DOHH2 (cell line): ENCODE data around the gene NABP1.

Source experiments
- H3F3A ChIP-seq: fragments of 200-600 bp; sonication (generic), shearing (Covaris generic); 2 replicates; pipeline ENCODE4 v1.6.0; 2016; ENCODE audit warnings: antibody characterized with exemption, mild to moderate bottlenecking; ENCODE audit not compliant: control insufficient read depth, insufficient read depth
- H3K27ac ChIP-seq: fragments of 200-600 bp; sonication (generic); 2 replicates; pipeline ENCODE4 v1.5.1; 2014; ENCODE audit warnings: low read depth, mild to moderate bottlenecking, low read length, moderate library complexity
- H3K27me3 ChIP-seq: fragments of 200-600 bp; sonication (generic); 2 replicates; pipeline ENCODE4 v1.6.1; 2014; ENCODE audit warnings: mild to moderate bottlenecking, low read length, mixed read lengths; ENCODE audit not compliant: control insufficient read depth
- H3K36me3 ChIP-seq: fragments of 200-600 bp; sonication (generic); 2 replicates; pipeline ENCODE4 v1.6.1; 2014; ENCODE audit warnings: mild to moderate bottlenecking, low read length, moderate library complexity, mixed read lengths; ENCODE audit not compliant: control insufficient read depth
- H3K4me1 ChIP-seq: fragments of 200-600 bp; sonication (generic); 2 replicates; pipeline ENCODE4 v1.6.1; 2014; ENCODE audit warnings: mild to moderate bottlenecking, low read length, mixed read lengths; ENCODE audit not compliant: control insufficient read depth
- H3K4me2 ChIP-seq: fragments of 200-600 bp; sonication (generic); 2 replicates; pipeline ENCODE4 v1.6.0; 2014; ENCODE audit warnings: mild to moderate bottlenecking, low read length, moderate library complexity
- H3K4me3 ChIP-seq: fragments of 200-600 bp; sonication (generic); 2 replicates; pipeline ENCODE4 v1.5.1; 2014; ENCODE audit warnings: mild to moderate bottlenecking, low read length, mixed read lengths
- H3K79me2 ChIP-seq: fragments of 200-600 bp; sonication (generic); 2 replicates; pipeline ENCODE4 v1.6.1; 2014; ENCODE audit warnings: mild to moderate bottlenecking, low read length, mixed read lengths; ENCODE audit not compliant: control insufficient read depth
- H3K9me2 ChIP-seq: fragments of 200-600 bp; sonication (generic); replicated peaks from 2 replicates; pipeline ENCODE4 v1.6.1; 2014; ENCODE audit warnings: mild to moderate bottlenecking, low read length, mixed read lengths; ENCODE audit not compliant: control insufficient read depth
- H3K9me3 ChIP-seq: fragments of 200-600 bp; sonication (generic); 2 replicates; pipeline ENCODE4 v1.6.1; 2014; ENCODE audit warnings: antibody characterized with exemption, low read length, mixed read lengths; ENCODE audit not compliant: control insufficient read depth, insufficient read depth
- H4K20me1 ChIP-seq: fragments of 200-600 bp; sonication (generic); 2 replicates; pipeline ENCODE4 v1.6.0; 2014; ENCODE audit warnings: low read depth, mild to moderate bottlenecking, antibody characterized with exemption, low read length, moderate library complexity; ENCODE audit not compliant: control insufficient read depth, insufficient read depth
- EZH2phosphoT487 ChIP-seq: fragments of 200-600 bp; sonication (generic); IDR thresholded peaks from 2 replicates; pipeline ENCODE4 v1.6.1; 2017; ENCODE audit warnings: borderline replicate concordance, mild to moderate bottlenecking, antibody characterized with exemption, low read length, moderate library complexity, mixed read lengths
- TF ChIP-seq, protein P1 (sequence below): fragments of 200-600 bp; sonication (generic); IDR thresholded peaks from one replicate; pipeline ENCODE4 v1.5.1; 2014; ENCODE audit warnings: antibody characterized with exemption, mild to moderate bottlenecking, low read depth, low read length; ENCODE audit not compliant: poor library complexity, severe bottlenecking

The NABP1 gene

GRCh38 chr2:191719261-191719660, 41.3 kb downstream of the NABP1 start:
- Histone ChIP-seq H3K9me2 (no peaks in the 10 kb centered on the region), H3K4me2 (no peak overlapping the region), H3K79me2 (no peaks in the 10 kb centered on the region), H3K27me3 (no peaks in the 10 kb centered on the region; the same call in 1 of the 2 replicates), H3K27ac (no peak overlapping the region), H3K9me3 (no peaks in the 10 kb centered on the region), H3K36me3 (no peaks in the 10 kb centered on the region), H4K20me1 (no peaks in the 10 kb centered on the region), H3K4me3 (no peak overlapping the region), H3K4me1 (no peaks in the 10 kb centered on the region), H3F3A (no peaks in the 10 kb centered on the region)
- TF ChIP-seq, protein P1, sequence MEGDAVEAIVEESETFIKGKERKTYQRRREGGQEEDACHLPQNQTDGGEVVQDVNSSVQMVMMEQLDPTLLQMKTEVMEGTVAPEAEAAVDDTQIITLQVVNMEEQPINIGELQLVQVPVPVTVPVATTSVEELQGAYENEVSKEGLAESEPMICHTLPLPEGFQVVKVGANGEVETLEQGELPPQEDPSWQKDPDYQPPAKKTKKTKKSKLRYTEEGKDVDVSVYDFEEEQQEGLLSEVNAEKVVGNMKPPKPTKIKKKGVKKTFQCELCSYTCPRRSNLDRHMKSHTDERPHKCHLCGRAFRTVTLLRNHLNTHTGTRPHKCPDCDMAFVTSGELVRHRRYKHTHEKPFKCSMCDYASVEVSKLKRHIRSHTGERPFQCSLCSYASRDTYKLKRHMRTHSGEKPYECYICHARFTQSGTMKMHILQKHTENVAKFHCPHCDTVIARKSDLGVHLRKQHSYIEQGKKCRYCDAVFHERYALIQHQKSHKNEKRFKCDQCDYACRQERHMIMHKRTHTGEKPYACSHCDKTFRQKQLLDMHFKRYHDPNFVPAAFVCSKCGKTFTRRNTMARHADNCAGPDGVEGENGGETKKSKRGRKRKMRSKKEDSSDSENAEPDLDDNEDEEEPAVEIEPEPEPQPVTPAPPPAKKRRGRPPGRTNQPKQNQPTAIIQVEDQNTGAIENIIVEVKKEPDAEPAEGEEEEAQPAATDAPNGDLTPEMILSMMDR: no peak
- TF ChIP-seq EZH2phosphoT487: no peak

DNA sequence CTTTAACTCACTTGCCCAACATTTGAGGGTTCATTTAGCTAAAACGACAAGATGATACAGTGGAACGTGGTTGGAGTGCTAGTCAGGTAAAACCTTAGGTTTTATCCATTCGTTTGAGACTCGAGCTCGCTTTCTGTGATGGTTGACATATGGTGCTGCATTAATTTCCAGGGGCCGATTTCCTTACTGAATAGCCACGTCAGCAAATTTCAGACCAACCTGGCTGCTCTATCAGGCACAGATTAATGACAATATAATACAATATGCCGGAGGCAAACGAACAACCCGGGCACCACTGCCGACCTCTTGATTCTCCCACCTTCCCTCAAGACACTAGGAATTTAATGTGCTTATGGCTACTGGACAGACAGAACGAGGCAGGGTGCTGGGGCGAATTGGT, 42.0 kb downstream of the NABP1 start:
- Histone ChIP-seq H3K27ac (no peak overlapping the region), H3K4me2 (no peak overlapping the region), H3K36me3 (no peaks in the 10 kb centered on the region), H3F3A (no peaks in the 10 kb centered on the region), H3K4me3 (no peak overlapping the region), H3K79me2 (no peaks in the 10 kb centered on the region), H3K4me1 (no peaks in the 10 kb centered on the region), H4K20me1 (no peaks in the 10 kb centered on the region), H3K27me3 (no peaks in the 10 kb centered on the region; the same call in 1 of the 2 replicates), H3K9me2 (no peaks in the 10 kb centered on the region), H3K9me3 (no peaks in the 10 kb centered on the region)
- TF ChIP-seq, protein P1: no peak
- TF ChIP-seq EZH2phosphoT487: no peak

GRCh38 chr2:191721331-191721730, 43.4 kb downstream of the NABP1 start:
- no peaks in the 10 kb centered on the region for H3K9me2 ChIP-seq
- H3K27me3 ChIP-seq: no peaks in the 10 kb centered on the region
- H3K36me3 ChIP-seq: no peaks in the 10 kb centered on the region
- no peaks in the 10 kb centered on the region for H4K20me1 ChIP-seq
- H3F3A ChIP-seq: no peaks in the 10 kb centered on the region
- H3K4me3 ChIP-seq: no peak overlapping the region
- no peak for TF ChIP-seq EZH2phosphoT487
- TF ChIP-seq, protein P1: no peak
- H3K4me2 ChIP-seq: no peak overlapping the region
- H3K9me3 ChIP-seq: no peaks in the 10 kb centered on the region
- no peaks in the 10 kb centered on the region for H3K4me1 ChIP-seq
- no peaks in the 10 kb centered on the region for H3K79me2 ChIP-seq
- H3K27ac ChIP-seq: no peak overlapping the region
